ENCODE measurements around the gene CEPT1.
A peak's percentile ranks its signal among the peaks of the same experiment; 100 is the strongest.

CEPT1 gene

GRCh38 chr1:111190931-111191451 is 51.0 kb downstream of the CEPT1 start:
- Histone ChIP-seq H3K4me3 (no peak overlapping the region), H3K27ac (peak overlapping the region in 18 of 21 experiments; percentile 10 to 98 (median 66))

GRCh38 chr1:111191496-111191895 is 51.5 kb downstream of the CEPT1 start:
- H3K27ac ChIP-seq: peak overlapping the region in 19 of 21 experiments; percentile 10 to 98 (median 75)
- H3K4me3 ChIP-seq: no peak overlapping the region

GRCh38 chr1:111192074-111192473 is 52.1 kb downstream of the CEPT1 start:
- H3K4me3 ChIP-seq: no peak overlapping the region
- peak overlapping the region in 20 of 21 experiments; percentile 13 to 98 (median 75) for H3K27ac ChIP-seq

GRCh38 chr1:111192658-111193519 is 52.9 kb downstream of the CEPT1 start:
- H3K27ac ChIP-seq: peak overlapping the region in 20 of 21 experiments; percentile 16 to 98 (median 75)
- H3K4me3 ChIP-seq: no peak overlapping the region

- Histone ChIP-seq H3K27ac (peak overlapping the region in 19 of 21 experiments; percentile 16 to 98 (median 75)), H3K4me3 (no peak overlapping the region)
Measured at GRCh38 chr1:111193712-111194480, 53.9 kb downstream of the CEPT1 start.

GRCh38 chr1:111195002-111195684 is 55.1 kb downstream of the CEPT1 start:
- Histone ChIP-seq H3K27ac (peak overlapping the region in 11 of 21 experiments; percentile 11 to 98 (median 75)), H3K4me3 (no peak overlapping the region)

- H3K27ac ChIP-seq: peak overlapping the region in 7 of 21 experiments; percentile 4 to 99 (median 93)
- H3K4me3 ChIP-seq: no peak overlapping the region
Measured at GRCh38 chr1:111196213-111196612, 56.2 kb downstream of the CEPT1 start.

GRCh38 chr1:111197598-111198284 is 57.7 kb downstream of the CEPT1 start:
- Histone ChIP-seq H3K4me3 (peak overlapping the region; percentile 2 to 45 (median 34)), H3K27ac (peak overlapping the region in 15 of 21 experiments; percentile 17 to 99 (median 93))

GRCh38 chr1:111198836-111199235 is 58.8 kb downstream of the CEPT1 start:
- peak overlapping the region in 20 of 21 experiments; percentile 45 to 99 (median 92) for H3K27ac ChIP-seq
- H3K4me3 ChIP-seq: peak overlapping the region; percentile 2 to 45 (median 34)

- peak overlapping the region; percentile 2 to 45 (median 34) for H3K4me3 ChIP-seq
- peak overlapping the region; percentile 14 to 99 (median 92) for H3K27ac ChIP-seq
Measured at GRCh38 chr1:111199329-111199728, 59.3 kb downstream of the CEPT1 start.

GRCh38 chr1:111199881-111200801 is 60.1 kb downstream of the CEPT1 start, which contains the start of gene DENND2D:
DENND2D (minus strand) TSS chr1:111200646; CDS start chr1:111200459, 187 bp downstream.
- Histone ChIP-seq H3K27ac (peak within 1 kb of the TSS; percentile 14 to 99 (median 92)), H3K4me3 (peak within 1 kb of the TSS; percentile 2 to 45 (median 34))

GRCh38 chr1:111200802-111201161 is 60.8 kb downstream of the CEPT1 start:
- Histone ChIP-seq H3K4me3 (peak overlapping the region in 5 of 7 experiments; percentile 2 to 45 (median 34)), H3K27ac (peak overlapping the region in 19 of 21 experiments; percentile 45 to 99 (median 93))

GRCh38 chr1:111201275-111202090 is 61.5 kb downstream of the CEPT1 start:
- peak overlapping the region in 20 of 21 experiments; percentile 34 to 99 (median 92) for H3K27ac ChIP-seq
- peak overlapping the region in 1 of 7 experiments; percentile 45 for H3K4me3 ChIP-seq

- H3K4me3 ChIP-seq: peak overlapping the region in 1 of 7 experiments; percentile 72
- peak overlapping the region in 20 of 21 experiments; percentile 84 to 99 (median 92) for H3K27ac ChIP-seq
Measured at GRCh38 chr1:111202366-111202706, 62.3 kb downstream of the CEPT1 start.

GRCh38 chr1:111202707-111203623 is 62.9 kb downstream of the CEPT1 start:
- H3K4me3 ChIP-seq: peak overlapping the region; percentile 50 to 77 (median 62)
- H3K27ac ChIP-seq: peak overlapping the region; percentile 20 to 99 (median 92)
